ENCODE data around the gene PEX7.

DNA sequence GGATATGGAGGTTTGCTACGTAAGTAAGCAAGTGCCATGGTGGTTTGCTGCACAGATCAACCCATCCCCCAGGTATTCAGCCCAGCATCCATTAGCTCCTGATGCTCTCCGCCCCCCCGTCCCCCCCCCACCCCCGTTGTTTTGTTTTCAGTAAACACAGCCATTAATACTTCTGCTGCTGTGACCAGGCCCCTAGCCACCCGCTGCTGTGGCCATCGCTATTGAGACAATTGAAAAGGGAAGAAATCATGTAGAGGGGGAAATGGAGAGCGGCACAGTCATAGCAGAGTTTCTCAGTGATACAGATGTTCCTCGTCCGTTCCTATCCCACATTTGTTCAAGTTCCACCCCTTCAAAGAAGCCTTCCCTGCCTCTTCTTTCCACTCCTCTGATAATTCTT, 124.6 kb downstream of the PEX7 start:
- no peak for TF ChIP-seq EZH2 (optimal IDR thresholded peaks at IDR 0.05; ENCODE audit: low read depth, low read length)
- TF ChIP-seq, protein P1, sequence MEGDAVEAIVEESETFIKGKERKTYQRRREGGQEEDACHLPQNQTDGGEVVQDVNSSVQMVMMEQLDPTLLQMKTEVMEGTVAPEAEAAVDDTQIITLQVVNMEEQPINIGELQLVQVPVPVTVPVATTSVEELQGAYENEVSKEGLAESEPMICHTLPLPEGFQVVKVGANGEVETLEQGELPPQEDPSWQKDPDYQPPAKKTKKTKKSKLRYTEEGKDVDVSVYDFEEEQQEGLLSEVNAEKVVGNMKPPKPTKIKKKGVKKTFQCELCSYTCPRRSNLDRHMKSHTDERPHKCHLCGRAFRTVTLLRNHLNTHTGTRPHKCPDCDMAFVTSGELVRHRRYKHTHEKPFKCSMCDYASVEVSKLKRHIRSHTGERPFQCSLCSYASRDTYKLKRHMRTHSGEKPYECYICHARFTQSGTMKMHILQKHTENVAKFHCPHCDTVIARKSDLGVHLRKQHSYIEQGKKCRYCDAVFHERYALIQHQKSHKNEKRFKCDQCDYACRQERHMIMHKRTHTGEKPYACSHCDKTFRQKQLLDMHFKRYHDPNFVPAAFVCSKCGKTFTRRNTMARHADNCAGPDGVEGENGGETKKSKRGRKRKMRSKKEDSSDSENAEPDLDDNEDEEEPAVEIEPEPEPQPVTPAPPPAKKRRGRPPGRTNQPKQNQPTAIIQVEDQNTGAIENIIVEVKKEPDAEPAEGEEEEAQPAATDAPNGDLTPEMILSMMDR (IDR thresholded peaks at IDR 0.05; ENCODE audit: low read length): no peak
- TF ChIP-seq EZH2phosphoT487 (IDR thresholded peaks at IDR 0.05; ENCODE audit: low read length): no peak
